HG03139 (cell line): ENCODE measurements around the gene SKAP1.

Experiments used
- ATAC-seq: cut with Tn5 transposase; IDR thresholded peaks from one replicate; pipeline ENCODE4 v1.9.1; 2021; ENCODE audit not compliant: unreplicated experiment

The SKAP1 gene

GRCh38 chr17:48330421-48330820 is 99.6 kb downstream of the SKAP1 start:
- ATAC-seq: no peak

- no peak for ATAC-seq
Observed at GRCh38 chr17:48328457-48328856, 101.6 kb downstream of the SKAP1 start.

- no peak for ATAC-seq
Observed at GRCh38 chr17:48326310-48326709, 103.7 kb downstream of the SKAP1 start.

DNA sequence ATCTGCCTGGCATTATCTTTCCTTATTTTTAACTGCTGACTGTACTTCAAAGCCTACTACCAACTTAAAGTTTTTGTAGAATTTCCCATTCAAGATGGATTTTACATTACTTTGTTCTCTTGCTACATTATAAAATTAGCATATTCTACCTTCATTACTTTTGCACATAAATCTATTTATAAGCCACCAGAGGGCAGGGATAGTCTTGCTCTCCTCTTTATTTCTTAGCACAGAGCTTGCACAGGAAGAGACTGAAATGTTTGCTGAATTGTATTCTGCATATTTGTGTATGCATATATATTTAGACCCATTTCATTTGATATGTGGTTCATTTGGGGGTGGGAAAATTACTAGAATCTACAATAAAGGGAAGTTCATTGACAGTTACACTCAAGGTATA is 108.0 kb downstream of the SKAP1 start:
- ATAC-seq: no peak

- ATAC-seq: no peak
Observed at GRCh38 chr17:48317732-48318131, 112.3 kb downstream of the SKAP1 start.

DNA sequence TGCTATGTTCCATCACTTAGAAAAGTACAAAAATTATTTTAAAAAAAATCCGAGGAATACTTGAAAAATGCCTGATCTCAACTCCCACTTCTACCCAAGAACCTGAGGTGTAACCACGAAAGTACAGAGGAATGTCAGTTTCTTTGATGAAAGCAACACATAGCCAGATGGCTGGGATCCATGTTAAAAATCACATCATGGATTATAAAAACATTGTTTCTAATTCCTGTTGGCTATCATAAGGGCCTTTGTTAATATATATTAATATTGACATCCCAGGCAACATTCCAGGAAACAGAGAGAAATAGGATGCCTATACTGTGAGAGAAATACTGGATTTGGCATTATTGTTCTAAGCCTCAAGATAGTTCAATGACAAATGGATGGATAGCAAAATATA is 115.3 kb downstream of the SKAP1 start:
- no peak for ATAC-seq

DNA sequence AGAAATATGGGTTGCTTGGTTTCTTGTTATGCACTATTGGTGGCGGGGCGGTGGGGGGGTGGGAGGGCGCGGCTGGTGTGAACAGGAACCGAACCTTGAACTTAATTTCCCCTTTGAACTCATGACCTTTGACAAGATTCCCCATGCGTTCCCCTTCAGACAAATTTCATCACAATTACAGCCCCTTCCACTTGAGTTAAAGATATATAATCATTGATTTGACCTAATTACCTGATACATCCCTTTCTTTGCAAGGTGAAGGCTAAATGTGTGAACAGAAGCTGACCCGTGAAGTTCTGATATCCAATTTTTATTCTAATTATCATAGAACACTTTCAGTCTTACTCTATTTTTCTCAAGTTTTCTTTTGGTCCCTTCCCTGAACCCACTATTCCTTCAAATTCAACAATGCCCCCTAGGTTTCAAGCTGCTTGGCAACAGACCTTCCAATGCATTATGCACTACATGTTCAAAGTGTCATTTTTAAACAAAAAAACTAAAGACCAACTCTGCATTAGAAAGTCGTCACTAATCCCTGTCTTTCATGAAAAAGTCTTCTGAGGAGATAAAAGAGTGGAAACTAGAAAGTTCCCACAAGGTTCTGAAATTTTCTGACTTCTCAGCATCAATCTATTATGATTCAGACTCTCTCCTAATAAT is 116.8 kb downstream of the SKAP1 start:
- ATAC-seq: no peak

DNA sequence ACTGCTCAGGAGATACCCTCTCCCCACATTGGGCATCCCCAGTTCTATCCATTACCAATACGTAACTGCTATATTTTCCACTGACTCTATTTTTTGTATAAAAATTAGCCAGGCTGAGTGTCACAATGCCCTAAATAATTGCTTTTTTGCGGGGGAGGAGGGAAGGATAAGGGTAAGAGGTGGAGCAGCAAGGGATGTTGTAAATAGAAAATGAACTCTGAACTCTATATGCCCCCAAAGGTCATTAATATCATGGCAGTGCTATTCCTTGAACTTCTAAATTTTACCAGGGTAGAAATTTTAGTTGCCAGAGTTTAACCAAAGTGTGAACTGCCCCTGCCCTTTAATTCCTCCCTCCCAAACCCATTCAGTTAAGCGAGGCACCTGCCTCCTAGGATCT is 118.7 kb downstream of the SKAP1 start:
- no peak for ATAC-seq

DNA sequence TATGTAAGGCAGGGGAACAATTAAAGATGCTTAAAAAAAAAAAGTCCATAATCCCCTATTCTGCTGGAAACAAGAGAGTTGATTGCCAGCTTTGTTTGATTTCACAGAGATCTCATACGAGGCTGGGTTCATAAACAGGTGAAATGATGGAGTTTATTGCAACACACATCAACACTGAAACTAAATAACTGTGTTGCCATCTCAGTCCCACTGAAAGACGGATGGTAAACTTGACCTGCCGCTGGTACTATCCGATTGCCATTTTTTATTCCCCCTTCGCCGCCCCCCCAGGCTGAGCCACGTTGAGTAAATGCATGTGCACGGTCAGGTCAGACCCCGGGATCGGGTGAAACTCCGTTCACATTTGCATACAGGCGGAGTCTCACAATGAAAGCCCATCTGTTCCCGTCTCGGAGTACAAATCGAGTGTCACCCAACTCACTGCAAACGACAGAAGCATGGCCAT is 119.2 kb downstream of the SKAP1 start:
- ATAC-seq: no peak

GRCh38 chr17:48308581-48308980 is 121.4 kb downstream of the SKAP1 start:
- no peak for ATAC-seq

- ATAC-seq: no peak
Observed at GRCh38 chr17:48307814-48308411, 122.1 kb downstream of the SKAP1 start.

- no peak for ATAC-seq
Observed at GRCh38 chr17:48307255-48307654, 122.8 kb downstream of the SKAP1 start.

DNA sequence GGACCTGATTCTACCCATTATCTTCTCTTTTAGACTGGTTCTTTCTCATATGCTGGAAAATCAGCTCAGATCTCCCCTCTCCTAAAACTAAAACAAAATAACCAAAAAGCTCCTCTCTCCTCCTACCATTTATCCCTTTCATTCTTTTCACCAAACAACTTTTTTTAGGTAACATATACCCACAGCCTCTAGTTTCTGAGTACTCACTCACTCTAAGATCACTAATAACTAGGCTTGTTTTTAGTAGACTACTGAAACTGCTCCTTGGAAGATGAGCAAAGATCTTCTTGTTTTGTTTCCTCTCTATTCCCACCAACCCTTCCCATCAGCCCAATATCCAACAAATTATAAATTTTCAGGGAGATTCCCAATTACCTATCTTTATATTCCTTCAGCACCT is 129.0 kb downstream of the SKAP1 start:
- no peak for ATAC-seq

DNA sequence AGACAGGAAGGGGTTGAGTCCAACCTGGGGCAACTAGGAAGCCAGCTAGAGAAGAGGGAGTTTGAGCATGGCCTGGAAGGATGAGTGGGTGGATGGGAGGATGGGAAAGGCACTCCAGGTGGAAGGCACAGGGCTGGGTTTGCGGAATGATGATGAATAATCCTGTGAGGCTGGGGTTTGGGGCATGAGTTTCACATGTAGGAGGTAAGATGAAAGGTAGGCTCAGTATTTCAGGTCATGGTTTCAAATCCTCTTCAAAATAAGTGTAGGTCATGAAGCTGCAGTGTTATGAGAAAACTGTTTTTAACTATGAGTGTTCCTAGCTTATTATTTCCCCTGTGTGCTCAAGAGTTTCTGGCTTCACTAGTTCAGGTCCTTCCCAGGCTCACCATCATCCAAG is 130.3 kb downstream of the SKAP1 start:
- ATAC-seq: no peak

DNA sequence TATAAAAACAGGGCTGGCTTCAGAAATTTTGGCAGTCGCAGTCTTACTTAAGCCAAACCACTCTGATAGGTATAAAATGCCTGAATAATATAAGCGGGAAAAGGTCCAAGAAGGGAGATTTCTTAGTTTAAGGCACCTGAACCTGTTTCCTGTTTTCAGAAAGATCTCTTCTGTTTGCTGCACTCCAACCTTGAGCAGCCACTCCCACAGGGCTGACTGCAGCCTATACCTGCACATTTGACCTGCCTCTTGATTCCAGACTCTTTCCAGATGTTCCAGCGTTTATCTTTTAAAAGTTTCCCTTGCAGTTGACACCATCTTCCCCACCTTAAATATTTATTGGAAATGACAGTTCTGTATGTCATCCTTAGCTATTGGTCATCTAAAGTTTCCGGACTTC is 132.2 kb downstream of the SKAP1 start:
- ATAC-seq: no peak

DNA sequence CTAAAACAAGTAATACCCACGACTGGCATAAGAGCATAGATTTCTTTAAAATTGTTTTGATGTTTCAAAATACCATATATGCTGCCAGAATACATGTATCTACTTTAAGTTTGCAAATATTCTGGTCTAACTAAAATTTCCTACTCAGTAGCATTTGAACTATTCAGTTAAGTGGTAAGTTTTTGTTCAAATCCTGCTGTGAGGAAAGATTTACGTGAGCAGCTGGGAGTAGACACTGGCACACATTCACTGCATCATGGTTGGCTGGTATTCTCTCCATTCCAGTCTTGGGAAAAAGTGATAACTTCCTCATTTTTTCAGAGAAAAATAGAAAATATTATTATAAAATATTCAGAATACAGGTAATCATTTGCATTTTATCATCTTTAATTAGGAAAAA is 133.6 kb downstream of the SKAP1 start:
- ATAC-seq: no peak

DNA sequence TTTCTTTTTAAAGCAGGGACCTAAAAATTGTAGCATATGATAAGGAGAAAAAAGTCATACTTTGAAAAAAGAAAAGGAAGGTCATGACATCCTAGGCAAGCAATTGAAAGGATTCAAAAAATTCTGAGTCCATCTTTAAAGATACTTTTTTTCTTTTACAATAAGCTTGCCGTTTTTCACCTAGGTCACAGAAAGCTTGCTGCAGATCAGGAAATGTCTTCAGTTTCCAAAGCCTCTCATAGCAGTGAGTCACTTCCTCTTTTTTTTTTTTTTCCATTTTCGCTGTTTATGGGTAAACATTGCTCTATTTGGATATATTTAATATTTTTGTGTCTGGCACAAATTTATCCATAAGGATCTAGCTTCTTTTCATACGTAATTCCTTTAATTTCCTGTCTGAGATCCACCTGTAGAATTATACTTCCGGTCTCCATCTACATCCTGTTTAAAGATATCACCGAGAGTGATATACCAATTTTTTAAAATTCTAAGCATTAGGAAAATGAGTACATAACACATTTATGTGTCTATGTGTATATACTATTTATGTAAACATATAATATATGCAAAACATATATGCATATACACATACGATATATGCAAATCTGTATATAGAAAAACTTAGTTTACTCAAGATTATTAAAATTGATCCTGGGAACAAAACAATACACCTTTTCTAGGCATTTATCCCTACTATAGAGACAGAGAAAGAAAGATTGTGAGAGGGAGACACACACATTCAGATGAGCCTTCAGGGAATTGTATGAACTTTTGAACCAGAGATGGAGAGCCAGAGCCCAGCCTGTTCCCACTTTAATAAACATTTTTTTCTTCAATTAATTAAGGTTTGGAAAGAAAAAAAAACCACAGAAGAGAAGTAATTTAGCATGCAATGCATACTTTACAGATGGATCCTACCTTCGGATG is 134.4 kb downstream of the SKAP1 start:
- ATAC-seq: no peak

DNA sequence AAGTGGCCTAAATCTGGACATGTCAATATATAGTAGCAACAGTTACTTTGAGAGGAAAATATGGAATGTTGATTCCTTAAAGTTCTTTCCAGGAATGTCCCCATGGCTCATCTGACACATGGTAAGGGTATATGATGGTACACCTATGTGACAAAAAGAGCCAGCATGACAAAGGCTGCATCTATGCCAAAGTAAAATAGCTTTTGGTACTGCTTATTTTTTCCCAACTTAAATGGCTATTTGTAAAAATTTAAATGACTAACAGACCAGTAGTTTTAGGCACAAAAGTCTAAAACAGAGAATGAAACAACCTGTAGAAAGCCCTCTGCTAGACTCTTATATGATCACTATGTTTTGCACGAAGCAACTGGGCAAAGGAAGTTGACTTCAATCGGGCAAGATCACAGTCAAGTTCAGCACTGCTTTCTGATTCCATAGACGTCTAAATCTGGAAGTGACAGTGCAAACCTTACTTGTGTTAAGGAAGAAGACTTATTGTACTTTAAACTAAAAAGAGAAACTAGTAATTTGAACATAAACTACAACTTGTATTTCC is 135.1 kb downstream of the SKAP1 start:
- no peak for ATAC-seq

DNA sequence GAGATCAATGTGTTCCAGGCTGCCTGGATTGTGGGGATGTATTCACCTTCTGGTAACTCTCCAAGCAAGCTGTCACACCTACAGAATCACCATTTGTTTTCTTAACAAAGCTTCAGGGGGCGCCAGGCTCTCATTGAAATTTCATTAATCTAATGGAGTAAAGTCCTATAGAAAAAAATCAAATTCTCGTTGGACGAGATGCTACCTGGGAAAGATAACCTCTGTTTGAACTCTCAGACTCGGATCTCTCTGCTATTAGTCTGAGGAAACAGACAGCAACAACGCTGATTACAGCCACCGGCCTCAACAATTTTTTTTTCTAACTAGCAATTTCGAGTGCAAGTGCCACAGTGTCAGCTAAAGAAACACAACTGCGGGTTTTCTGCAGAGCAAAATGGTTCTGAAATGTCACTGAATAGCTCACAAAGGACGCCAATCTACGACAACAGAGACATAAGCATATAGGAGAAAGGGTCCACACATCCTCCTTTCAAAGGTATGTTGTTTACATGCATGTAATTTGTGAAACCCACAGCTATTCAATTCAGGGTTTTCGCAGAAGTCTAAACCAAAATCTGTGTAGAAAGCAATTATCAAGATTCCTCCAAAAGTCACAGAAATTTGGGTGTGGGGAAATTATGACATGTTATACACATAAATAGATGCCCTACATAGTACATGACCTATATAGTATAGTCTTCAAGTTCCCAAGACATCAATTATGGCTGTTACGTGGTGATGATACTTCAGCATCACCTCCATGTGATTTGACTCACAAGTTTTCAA is 135.8 kb downstream of the SKAP1 start:
- no peak for ATAC-seq

- ATAC-seq: no peak
Observed at GRCh38 chr17:48293319-48294019, 136.5 kb downstream of the SKAP1 start.
